ENCODE results near the gene UBQLN2.
"Not testable (repeated sequence)": the region's sequence is repeated elsewhere in the genome, so short reads cannot be mapped to it uniquely, and the experiment has no call there.

Gene UBQLN2

GRCh38 chrX:56563231-56564161 is at the start of gene UBQLN2:
TSS of gene UBQLN2 (plus strand) at chrX:56563627. CDS start at chrX:56563874, 247 bp downstream.
- peak; percentile 56 for DNase-seq
- in situ Hi-C loops (cut with HindIII; ENCODE audit: low pct_ligation_motif_present, low pct_unique_long_range_greater_than_20kb, low sequenced_read_pairs): no loop called here

- no peak for DNase-seq
- in situ Hi-C loops (cut with HindIII; ENCODE audit: low pct_ligation_motif_present, low pct_unique_long_range_greater_than_20kb, low sequenced_read_pairs): no loop called here
These were observed 43.8 kb upstream of the UBQLN2 start for GRCh38 chrX:56519642-56520041.

- DNase-seq; in situ Hi-C loops (cut with HindIII; ENCODE audit: low pct_ligation_motif_present, low pct_unique_long_range_greater_than_20kb, low sequenced_read_pairs): not testable (repeated sequence)
These were observed 33.9 kb upstream of the UBQLN2 start for GRCh38 chrX:56529482-56530007.

DNA sequence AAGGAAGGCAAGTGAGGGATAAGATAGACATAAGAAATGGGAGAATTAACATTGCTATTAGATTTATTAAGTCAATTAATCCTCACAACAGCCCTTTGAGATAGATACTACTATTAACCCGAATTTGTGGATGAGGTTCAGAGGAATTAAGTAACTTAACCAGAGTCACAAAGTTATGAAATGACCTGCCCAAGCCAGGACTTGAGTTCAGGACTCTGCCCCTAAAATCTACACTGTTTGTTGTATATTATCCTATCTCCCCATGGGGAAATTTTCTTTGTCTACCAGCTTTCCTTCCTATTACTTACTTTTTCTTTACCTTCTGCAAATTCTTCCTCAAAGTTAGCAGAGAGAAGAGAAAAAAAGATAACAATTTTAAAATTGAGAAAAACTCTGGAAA is 33.4 kb upstream of the UBQLN2 start:
- in situ Hi-C loops (cut with HindIII; ENCODE audit: low pct_ligation_motif_present, low pct_unique_long_range_greater_than_20kb, low sequenced_read_pairs): no loop called here
- no peak for DNase-seq

DNA sequence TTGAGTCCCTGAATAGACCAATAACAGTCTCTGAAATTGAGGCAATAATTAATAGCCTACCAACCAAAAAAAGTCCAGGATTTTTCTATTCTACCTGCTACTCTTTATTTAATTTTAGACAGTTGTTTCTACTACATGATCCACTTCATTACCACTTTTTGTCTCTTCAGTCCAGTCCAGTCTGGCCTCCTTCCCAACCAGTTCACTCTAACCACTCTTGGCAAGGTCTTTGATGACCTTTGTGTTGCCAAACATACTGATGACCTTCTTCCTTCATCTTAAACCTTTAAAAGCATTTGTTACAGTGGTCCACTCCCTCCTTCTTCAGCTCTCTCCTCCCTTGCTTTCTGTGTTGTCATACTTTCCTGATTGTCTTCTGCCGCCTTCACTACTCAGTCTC is 12.8 kb upstream of the UBQLN2 start:
- DNase-seq: no peak
- in situ Hi-C loops (cut with HindIII; ENCODE audit: low pct_ligation_motif_present, low pct_unique_long_range_greater_than_20kb, low sequenced_read_pairs): no loop called here

- DNase-seq: no peak
- in situ Hi-C loops (cut with HindIII; ENCODE audit: low pct_ligation_motif_present, low pct_unique_long_range_greater_than_20kb, low sequenced_read_pairs): no loop called here
These were observed 8.6 kb upstream of the UBQLN2 start for GRCh38 chrX:56554870-56555269.

DNA sequence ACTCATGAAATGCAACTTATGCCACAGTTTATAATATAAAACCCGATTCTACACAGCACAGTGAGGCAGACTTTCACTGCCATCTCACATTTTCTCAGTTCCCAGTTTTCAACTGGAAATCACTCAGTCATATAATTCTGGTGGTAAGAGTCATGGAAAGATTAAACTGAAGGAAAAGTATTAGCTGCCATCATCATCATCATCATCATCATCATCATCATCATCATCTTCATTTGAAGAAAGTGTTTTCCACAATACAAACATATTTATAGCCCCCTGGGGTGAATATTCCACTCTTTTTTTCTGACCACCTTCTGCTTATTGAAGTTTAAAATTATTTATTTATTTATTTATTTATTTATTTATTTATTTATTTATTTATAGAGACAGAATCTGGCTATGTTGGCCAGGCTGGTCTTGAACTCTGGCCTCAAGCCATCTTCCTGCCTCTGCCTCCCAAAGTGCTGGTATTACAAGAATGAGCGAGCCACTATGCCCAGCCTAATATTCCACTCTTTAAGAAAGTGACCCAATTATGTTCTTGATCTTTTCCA is 6.0 kb upstream of the UBQLN2 start:
- DNase-seq: no peak
- in situ Hi-C loops (cut with HindIII; ENCODE audit: low pct_ligation_motif_present, low pct_unique_long_range_greater_than_20kb, low sequenced_read_pairs): no loop called here

GRCh38 chrX:56564164-56564885 is 898 bp downstream of the UBQLN2 start:
- DNase-seq: peak; percentile 19
- in situ Hi-C loops (cut with HindIII; ENCODE audit: low pct_ligation_motif_present, low pct_unique_long_range_greater_than_20kb, low sequenced_read_pairs): no loop called here

- in situ Hi-C loops (cut with HindIII; ENCODE audit: low pct_ligation_motif_present, low pct_unique_long_range_greater_than_20kb, low sequenced_read_pairs): no loop called here
- no peak for DNase-seq
These were observed 1.8 kb downstream of the UBQLN2 start for GRCh38 chrX:56564921-56565840.

- in situ Hi-C loops (cut with HindIII; ENCODE audit: low pct_ligation_motif_present, low pct_unique_long_range_greater_than_20kb, low sequenced_read_pairs): no loop called here
These were observed 6.1 kb downstream of the UBQLN2 start for GRCh38 chrX:56569378-56570057.

GRCh38 chrX:56572975-56573374 is 9.5 kb downstream of the UBQLN2 start:
- in situ Hi-C loops (cut with HindIII; ENCODE audit: low pct_ligation_motif_present, low pct_unique_long_range_greater_than_20kb, low sequenced_read_pairs): no loop called here

More at GRCh38 chrX:56569378-56570057, 6.1 kb downstream of the UBQLN2 start:
- no peak for DNase-seq

GRCh38 chrX:56574861-56575260 is 11.4 kb downstream of the UBQLN2 start:
- DNase-seq: no peak
- in situ Hi-C loops (cut with HindIII; ENCODE audit: low pct_ligation_motif_present, low pct_unique_long_range_greater_than_20kb, low sequenced_read_pairs): no loop called here

More at GRCh38 chrX:56572975-56573374, 9.5 kb downstream of the UBQLN2 start:
- DNase-seq: no peak

DNA sequence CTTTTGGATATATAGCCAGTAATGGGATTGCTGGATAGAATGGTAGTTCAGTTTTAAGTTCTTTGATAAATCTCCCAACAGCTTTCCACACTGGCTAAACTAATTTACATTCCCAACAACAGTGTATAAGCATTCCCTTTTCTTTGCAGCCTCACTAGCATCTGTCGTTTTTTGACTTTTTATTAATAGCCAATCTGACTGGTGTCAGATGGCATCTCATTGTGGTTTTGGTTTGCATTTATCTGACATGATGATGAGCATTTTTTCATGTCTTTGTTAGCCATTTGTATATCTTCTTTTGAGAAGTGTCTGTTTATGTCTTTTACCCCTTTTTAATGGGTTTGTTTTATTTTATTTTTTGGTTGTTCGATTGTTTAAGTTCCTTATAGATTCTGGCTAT is 13.3 kb downstream of the UBQLN2 start:
- in situ Hi-C loops (cut with HindIII; ENCODE audit: low pct_ligation_motif_present, low pct_unique_long_range_greater_than_20kb, low sequenced_read_pairs): no loop called here
- DNase-seq: no peak

DNA sequence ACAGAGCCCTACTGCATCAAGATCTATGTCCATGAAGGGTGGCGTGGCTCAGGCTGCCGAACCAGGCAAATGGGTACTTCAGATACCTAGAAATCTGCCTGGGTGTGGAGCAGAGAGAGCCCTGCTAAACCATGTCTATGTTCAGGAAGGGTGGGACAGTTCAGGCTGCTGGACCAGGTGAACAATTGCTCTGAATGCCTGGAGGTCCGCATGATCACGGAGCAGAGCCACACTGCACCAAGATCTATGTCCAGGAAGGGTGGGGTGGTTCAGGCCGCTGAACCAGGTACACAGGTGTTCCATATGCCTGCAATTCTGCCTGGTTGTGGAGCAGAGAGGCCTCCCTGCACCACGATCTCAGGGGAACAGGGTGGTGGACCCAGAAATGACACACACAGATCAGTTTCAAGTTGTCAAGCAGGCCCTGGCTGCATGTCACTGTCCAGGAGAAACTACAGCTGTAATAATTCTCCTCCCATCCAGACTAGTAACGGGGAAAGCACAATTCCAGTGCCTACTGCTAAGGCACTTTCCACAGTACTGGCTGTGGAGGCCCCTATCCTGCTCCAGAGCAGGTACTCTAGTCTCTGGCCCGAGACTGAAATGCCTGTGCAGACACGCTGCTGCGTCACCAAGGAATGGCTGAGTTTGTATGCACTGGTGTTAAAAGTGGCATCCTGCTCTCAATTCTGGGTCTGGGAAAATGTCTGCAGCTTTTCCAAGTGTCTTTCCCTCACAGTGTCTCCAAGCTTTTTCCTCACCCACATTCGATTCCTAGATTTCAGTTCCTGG is 25.2 kb downstream of the UBQLN2 start:
- in situ Hi-C loops (cut with HindIII; ENCODE audit: low pct_ligation_motif_present, low pct_unique_long_range_greater_than_20kb, low sequenced_read_pairs): no loop called here
- DNase-seq: no peak

DNA sequence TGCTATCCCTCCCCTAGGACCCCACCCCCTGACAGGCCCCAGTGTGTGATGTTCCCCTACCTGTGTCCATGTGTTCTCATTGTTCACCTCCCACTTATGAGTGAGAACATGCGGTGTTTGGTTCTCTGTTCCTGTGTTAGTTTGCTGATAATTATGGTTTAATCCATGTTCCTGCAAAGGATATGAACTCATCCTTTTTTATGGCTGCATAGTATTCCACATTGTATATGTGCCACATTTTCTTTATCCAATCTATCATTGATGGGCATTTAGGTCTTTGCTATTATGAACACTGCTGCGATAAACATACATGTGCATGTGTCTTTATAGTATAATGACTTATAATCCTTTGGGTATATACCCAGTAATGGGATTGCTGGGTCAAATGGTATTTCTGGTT is 28.4 kb downstream of the UBQLN2 start:
- in situ Hi-C loops (cut with HindIII; ENCODE audit: low pct_ligation_motif_present, low pct_unique_long_range_greater_than_20kb, low sequenced_read_pairs); DNase-seq: not testable (repeated sequence)

DNA sequence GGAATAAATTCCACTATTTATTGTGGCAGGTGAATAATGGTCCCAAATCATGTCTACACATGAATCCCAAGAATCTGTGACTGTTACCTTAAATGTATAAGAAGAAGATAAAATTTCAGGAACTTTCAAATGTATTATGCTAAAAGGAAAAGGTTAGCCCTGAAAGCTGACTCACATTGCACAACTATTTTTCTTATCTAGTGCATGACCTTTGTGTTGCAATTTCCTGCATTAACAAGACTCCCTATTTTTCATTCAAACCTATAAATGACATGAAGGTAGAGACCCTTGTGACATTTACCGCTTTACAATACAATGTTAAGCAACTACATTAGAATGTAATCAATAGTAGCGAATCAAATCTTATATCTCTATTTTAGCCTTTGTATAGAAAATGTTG is 36.7 kb downstream of the UBQLN2 start:
- in situ Hi-C loops (cut with HindIII; ENCODE audit: low pct_ligation_motif_present, low pct_unique_long_range_greater_than_20kb, low sequenced_read_pairs): no loop called here

DNA sequence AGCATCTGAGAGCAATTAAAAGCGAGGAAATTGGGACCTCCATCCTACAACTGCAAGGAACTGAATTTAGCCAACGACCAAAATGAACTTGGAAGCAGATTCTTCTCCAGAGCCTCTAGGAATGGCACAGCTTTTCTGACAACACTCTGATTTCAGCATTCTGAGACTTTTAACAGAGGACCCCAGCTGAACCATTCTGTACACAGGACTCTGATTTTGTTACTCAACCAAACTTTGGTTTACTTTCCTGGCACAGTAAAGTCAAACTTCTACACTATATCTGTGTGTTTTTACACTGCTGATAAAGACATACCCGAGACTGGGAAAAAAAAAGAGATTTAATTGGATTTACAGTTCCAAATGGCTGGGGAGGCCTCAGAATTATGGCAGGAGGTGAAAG is 37.6 kb downstream of the UBQLN2 start:
- in situ Hi-C loops (cut with HindIII; ENCODE audit: low pct_ligation_motif_present, low pct_unique_long_range_greater_than_20kb, low sequenced_read_pairs): no loop called here
- no peak for DNase-seq

More for the DNA sequence above, 36.7 kb downstream of the UBQLN2 start:
- DNase-seq: no peak

All from ACHN (cell line).